GM19351 (cell line): Measurements from ENCODE around the gene CDCA3.

ENCODE experiments used
- ATAC-seq: cut with Tn5 transposase; IDR thresholded peaks from one replicate; pipeline ENCODE4 v1.9.1; 2021; ENCODE audit warnings: mild to moderate bottlenecking, moderate library complexity; ENCODE audit not compliant: unreplicated experiment

The CDCA3 gene

DNA sequence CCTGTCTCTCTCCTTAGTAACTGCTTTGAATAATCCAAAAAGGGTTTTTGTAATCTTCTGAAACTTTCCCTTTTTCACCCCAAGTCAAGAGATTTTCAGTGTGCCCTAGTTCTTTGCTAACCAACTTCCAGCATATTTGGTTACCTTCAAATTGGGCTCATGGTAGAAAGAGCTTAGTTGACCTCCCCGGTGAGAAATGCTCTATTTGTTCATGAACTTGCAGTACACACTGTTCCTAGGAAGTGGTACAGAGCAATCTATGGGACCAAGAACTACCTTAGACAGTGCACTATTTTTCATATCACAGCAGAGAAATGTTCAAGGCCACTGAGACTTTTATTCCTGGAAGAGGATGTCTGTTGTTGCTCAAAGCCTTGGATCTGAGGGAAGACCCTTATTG lies 2.5 kb upstream of the CDCA3 start:
- no peak for ATAC-seq

DNA sequence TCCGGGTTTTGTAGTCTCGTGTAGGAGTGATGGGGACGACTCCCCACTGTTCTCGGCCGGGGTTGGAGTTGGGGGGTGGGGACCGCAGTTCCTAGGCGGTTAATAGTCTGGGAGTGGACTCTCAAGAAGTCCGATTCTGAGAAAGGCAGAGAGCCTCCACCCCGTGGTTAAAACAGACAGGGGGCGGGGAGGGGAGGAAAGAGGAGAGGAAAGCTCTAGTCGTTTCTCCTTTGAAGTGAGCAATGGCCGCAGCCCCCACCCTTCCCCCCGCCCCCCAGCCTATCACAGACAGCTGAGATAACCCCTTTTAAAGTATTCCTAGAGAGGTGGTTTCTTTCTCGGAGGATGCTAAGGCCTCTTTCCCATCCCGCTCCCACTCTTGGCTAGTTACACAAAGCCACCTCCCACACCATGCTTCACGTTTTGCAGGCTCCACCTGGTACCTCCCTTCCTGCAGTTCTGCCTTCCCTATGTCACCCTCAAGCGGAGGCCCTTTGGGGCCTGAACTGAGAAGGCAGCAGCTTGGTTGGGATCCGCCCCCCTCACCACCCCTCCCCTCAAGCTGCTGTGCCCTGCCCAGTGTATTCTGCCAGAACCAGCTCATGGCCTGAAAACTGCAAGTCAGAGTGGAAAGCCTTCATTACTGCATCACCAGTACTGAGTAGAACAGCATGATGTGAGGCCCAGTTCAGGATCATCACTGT lies 1.7 kb upstream of the CDCA3 start:
- no peak for ATAC-seq

DNA sequence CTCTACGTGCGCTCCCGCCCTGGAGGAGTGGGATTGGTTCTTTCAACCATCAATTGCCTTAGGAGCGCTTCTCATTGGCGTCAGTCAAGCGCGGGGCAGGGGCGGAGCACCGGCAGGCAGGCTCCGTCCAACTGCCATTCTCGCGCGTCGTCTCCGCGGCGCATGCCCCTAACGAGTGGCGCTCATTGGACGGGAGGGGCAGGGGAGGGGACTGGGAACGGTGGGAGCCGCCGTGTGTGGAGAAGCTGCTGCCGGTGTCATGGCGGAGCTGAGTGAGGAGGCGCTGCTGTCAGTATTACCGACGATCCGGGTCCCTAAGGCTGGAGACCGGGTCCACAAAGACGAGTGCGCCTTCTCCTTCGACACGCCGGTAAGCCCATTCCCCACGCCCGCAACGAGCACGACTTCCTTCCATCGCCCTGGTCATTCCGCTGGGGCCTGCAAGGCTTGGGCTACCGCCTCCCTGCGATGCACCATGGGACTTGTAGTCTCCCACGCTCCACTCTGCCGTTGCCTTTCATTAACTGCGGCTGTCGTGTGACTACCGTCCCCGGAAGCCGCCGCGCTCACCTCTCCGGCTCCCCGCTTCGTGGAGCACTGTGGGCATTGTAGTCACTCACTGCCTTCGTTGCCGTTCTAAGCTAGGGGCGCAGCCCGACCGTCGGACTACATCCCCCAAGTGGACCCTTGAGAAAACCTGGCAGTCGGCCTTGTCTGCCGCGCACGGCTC lies 1.0 kb upstream of the CDCA3 start, which contains the start of gene USP5:
Gene USP5 (plus strand): TSS at position 230 of the 730 bp plus-strand sequence. CDS start 30 bp downstream, at position 260.
- ATAC-seq: peak; percentile 70

DNA sequence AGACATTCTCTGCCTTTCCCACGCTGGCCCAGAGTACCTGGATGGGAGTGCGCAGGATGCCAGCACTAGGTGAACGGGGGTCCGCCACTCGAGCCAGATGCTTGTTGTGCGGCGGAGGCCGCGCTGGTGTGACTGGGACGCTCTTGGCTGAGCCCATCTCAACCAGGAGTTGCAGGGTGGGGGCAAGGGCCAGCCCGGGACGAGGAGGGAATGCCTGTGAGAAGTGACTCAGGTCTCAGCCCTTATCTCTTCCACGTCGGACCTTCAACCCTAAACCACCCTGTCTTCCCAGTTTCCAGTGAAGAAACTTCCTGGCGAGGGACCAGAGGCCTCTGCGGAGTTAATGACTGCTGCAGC lies 312 bp downstream of the CDCA3 start:
- ATAC-seq: no peak

DNA sequence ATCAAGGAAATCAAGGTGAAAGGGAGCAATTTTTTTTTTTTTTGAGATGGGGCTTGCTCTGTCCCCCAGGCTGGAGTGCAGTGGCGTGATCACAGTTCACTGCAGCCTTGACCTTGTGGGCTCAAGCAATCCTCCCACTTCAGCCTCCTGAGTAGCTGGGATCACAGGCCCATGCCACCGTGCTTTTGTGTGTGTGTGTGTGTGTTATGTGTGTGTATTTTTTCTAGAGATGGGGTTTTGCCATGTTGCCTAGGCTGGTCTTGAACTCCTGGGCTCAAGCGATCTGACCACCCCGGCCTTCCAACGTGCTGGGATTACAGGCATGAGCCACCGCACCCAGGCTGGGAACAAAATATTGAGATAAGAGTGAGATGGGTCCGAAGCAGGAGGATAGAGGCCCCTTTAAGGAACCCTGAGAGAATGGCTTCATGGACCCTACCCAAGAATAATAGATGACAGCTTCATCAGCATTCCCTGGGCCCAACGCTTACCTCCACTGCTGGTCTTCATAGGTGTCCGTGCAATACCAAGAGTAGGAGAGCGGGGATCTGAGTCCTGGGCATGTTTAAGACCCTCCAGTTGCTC lies 1.0 kb downstream of the CDCA3 start:
- no peak for ATAC-seq

DNA sequence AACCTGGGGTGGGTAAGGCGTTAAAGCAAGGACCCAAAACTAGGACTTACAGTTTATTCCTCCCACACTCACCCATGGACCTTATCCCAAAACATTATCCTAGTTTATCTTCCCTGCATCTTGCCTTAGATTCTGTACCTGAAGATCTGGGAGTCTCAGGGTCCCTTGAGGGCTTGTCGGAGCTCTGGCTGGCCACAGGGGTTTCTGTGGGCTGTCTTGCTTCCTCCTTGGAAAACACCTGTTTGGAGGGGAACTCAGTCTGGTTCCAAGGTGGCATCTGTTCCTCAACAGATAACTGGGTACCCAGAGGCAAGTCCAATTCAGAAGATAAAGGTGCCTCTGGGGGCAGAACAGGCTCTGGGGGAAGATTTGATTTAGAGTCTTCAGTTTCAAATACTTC lies 1.7 kb downstream of the CDCA3 start:
- ATAC-seq: no peak

DNA sequence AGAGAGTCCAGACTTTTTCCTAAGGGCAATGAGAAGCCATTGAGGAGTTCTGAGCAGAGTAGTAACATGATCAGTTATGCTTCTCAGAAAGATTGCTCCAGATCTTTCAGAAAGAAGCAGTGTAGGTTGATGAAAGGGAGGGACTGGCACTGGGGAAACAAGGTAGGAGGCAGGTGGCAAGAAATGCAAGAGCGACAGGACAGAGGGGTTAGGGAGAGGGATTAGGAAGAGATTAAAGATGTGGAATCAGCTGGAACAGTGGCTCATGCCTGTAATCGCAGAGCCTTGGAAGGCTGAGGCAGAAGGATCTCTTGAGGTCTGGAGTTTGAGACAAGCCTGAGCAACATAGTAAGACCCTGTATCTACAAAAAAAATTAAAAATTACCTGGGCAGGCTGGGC lies 3.4 kb downstream of the CDCA3 start:
- ATAC-seq: no peak

DNA sequence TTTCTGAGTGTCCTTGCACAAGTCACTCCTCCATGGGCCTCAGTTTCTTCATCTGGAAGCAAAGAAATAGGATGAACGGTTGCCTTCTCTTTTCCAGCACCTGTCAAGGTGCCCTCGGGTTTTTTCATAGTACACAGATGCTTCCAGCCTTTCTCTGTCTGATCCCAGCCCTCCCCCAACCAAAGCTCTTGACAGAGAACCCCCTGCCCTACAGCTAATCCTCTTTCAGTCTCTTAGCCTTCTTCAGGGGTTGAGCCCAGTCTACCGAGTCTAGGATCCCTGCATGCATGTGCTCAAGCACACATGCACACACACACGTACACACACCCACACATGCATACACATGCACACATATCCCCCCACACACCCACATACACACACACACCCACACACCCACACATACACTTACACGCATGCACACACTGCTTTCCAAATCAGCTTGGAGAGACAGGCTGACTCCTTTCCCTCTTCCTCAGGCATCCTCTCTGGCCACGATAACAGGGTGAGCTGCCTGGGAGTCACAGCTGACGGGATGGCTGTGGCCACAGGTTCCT lies 4.7 kb downstream of the CDCA3 start:
- ATAC-seq: no peak

DNA sequence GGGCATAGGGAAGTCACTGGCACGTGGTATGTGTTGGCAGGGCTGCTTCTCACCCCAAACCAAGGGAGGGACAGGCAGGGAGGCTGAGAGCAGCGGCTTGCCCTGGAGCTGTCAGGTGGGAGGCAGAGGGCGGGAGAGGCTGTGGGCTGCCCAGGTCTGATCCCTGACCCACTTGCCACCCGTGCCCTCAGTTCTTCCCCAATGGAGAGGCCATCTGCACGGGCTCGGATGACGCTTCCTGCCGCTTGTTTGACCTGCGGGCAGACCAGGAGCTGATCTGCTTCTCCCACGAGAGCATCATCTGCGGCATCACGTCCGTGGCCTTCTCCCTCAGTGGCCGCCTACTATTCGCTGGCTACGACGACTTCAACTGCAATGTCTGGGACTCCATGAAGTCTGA lies 5.7 kb downstream of the CDCA3 start:
- no peak for ATAC-seq

DNA sequence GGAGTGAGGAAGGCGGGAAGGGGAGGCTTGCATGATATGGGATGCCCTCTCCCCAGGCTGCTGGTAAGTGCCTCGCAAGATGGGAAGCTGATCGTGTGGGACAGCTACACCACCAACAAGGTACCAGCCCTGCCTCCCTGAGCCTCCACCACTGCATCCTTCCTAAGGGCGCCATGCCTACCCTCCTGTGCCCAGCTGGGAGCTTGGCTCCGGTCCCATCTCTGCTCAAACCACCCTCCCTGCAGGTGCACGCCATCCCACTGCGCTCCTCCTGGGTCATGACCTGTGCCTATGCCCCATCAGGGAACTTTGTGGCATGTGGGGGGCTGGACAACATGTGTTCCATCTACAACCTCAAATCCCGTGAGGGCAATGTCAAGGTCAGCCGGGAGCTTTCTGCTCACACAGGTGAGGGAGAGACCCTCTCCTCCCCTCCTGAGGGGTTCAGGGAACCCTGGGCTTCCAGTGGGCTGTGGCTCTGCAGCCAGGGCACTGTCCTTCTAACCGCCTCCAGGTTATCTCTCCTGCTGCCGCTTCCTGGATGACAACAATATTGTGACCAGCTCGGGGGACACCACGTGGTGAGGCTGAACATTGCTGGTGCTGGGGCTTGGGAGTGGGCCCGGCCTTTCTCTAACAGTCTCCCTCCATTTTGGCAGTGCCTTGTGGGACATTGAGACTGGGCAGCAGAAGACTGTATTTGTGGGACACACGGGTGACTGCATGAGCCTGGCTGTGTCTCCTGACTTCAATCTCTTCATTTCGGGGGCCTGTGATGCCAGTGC lies 7.8 kb downstream of the CDCA3 start:
- no peak for ATAC-seq

DNA sequence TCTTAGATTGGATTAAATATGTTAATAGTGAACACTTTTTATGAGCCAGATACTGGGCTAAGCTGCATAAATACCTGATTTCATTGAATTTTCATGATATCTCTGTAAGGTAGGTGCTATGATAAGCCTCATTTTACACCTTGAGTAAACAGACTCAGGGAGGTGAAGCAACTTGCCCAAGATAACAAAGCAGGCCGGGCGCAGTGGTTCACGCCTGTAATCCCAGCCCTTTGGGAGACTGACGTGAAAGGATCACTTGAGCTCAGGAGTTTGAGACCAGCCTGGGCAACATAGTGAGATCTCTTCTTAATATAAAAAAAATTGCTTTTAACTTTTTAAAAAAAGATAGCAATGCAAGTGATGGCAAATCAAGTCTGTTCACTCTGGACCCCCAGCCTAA lies 9.0 kb downstream of the CDCA3 start:
- no peak for ATAC-seq

DNA sequence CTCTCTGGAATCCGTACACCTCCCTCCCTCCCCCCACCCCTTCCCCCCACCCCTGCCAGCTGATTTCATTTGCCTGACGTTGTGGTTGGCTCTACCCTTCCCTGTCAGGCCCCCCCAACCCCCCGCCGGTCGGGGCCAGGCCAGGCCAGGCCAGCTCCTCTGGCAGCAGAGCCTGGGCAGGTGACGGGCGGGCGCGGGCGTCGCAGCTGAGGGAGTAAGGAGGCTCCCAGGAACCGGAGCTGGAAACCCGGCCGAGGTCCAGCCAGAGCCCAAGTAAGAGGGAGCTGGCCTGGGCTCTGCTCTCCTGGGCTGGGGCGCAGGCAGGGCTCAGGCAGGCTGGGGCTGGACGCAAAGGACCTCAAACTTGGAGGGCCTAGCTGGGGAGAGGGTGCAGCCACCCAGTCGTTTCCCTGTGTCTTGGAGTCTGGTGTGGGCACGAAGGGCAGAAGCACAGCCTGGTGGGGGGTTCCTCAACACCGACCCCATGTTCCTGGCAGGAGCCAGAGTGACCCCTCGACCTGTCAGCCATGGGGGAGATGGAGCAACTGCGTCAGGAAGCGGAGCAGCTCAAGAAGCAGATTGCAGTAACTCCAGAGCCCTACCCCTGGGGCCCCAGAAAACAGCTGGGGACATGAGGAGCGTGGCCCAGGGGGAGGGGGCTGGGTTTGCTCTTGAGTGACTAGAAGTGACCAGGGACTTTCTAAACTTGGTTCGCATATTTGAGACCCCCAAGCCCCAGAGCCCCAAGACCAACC lies 10.1 kb downstream of the CDCA3 start, which contains the start of gene GNB3:
Gene GNB3 (plus strand): TSS at position 165 of the 755 bp plus-strand sequence. CDS start 363 bp downstream, at position 528.
- ATAC-seq: no peak

DNA sequence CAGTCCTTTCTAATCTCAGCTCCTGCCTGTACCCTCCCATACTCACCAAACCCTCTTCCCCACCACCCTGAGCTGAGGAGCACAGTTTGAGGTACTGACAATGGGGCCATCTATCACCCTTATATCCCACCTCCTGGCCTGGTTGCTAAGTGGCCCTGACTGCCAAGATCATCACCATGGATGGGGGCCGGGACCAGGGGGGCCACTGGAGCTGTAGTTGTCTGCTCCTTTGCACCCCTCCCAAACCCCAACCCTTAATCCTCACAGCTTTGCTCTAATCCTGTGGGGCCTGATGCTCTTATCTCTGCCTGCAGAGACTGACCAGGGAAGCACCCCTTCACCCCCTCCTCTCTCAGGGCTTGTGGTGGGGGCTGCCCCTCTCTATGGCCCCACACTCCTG lies 10.8 kb downstream of the CDCA3 start:
- no peak for ATAC-seq

DNA sequence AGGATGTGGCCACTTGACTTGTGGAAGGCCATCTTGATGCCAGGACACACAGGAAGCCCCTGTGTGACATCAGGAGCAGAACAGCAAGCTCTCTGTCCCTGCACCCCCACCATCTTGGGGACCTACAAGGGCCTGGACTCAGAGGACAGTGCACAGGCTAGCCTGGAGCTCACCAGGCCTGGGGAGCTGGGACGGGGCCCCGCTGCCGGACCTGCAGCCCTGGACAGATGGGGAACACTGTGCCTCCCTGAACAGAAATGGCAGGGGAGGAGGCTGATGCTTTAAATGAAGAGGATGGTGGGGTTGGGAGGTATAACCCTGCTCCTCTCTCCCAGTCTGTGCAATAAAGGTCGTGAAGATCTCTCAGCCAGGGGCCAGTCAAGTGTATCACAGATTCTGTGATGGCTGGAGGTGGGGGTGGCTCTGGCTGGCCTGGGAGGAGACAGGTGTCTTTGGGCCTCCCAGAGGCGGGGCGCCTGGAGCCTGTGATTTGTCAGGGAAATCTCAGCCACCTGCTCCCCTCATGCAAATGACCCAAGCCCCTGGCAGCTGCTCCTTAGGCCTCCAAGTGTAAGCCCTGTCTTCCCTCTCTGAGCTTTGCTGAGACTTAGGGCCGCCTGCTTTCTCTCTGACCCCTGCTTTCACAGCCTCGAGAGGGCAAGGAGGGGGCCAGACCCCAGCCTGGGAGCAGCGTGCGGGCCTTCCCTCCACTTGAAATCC lies 11.4 kb downstream of the CDCA3 start:
- peak; percentile 83 for ATAC-seq

DNA sequence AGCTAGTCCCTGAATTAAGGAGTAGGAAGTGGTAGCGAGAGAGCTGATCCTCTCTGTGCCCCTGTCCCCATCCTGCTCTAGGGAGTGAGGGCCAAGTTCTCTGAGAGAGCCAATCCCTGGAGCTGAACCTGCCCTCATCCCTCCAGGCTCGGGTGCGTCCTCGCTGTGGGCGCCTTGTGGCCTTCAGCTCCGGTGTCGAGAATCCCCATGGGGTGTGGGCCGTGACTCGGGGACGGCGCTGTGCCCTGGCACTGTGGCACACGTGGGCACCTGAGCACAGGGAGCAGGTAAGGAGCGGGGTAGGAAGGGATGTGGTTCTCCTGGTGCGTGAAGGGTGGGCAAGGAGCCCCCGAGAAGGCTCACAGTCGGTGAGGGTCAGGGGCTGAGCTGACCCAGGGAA lies 12.2 kb downstream of the CDCA3 start:
- no peak for ATAC-seq

DNA sequence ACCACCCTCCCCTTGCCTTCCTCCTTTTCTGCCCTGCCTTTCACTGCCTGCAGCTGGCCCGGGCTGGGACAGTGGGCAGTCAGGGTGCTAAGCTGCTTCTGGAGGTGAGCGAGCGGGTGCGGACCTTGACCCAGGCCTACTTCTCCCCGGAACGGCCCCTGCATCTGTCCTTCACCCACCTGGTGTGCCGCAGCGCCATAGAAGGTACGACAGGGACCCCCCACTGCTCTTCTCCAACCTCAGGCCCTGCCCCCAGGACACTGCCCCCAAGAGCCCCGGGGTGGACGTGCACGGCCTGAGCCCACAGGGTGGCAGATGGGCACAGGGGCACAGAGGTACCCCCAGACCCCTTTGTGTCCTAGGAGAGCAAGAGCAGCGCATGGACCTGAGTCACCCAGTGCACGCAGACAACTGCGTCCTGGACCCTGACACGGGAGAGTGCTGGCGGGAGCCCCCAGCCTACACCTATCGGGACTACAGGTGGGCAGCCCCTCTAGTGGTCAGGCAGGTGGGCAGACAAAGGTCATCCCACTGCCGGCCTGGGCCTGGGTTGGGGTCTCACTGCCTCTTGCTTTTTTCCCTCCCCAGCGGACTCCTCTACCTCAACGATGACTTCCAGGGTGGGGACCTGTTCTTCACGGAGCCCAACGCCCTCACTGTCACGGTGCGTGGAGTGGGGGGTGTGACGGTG lies 13.6 kb downstream of the CDCA3 start:
- ATAC-seq: no peak

DNA sequence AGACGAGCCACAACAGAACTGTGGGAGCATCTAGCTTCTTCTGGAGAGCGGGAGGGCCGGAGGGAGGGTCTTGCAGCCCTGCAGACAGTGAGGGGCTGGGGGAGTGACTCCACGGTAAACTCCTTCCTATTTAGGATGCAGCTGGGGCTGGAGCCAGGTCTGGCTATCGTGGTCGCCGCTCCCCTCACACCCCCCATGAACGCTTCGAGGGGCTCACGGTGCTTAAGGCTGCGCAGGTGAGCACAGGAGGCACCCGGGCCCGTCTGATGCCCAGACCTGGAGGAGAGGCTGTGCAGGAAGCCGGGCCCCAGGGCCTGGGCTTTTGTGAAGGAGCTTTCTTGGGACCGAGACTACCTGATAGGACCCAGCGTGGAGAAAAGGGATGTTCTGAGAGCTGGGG lies 14.2 kb downstream of the CDCA3 start:
- ATAC-seq: no peak

DNA sequence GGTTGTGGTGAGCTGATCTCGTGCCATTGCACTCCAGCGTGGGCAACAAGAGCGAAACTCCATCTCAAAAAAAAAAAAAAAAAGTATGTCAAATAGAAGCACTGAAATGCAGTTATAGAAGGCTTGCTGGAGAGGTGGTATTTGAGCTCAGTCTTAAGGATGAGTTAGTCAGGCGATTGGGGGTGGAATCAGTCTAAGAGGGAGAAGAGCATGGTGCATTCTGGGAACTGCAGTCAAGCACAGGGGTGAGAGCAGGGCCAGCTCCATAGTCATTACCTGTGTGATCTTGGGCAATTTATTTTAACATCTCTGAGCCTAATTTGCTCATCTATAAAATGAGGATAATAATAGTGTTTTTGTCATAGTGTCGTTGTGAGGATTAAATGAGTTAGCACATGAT lies 16.2 kb downstream of the CDCA3 start:
- no peak for ATAC-seq

DNA sequence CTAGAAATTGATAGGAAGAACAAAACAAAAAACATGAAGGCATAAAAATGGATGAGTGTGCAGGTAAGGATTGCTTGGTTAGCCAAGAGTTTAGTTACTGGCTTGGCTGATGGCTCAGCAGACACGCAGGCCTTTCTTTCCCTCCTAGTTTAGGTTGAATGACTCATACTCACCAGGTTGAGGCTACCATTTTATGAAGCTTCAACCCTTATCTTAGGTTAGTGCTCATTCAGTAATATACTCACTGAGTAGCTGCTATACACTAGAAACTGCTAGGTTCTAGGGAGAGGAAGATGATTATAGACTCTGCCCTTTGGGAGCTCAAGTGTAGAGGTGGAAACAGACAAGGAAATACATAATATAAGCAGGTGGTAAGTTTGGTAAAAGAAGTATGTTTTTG lies 16.8 kb downstream of the CDCA3 start:
- ATAC-seq: no peak
